Measurements from ENCODE around the gene KCNF1.

DNA sequence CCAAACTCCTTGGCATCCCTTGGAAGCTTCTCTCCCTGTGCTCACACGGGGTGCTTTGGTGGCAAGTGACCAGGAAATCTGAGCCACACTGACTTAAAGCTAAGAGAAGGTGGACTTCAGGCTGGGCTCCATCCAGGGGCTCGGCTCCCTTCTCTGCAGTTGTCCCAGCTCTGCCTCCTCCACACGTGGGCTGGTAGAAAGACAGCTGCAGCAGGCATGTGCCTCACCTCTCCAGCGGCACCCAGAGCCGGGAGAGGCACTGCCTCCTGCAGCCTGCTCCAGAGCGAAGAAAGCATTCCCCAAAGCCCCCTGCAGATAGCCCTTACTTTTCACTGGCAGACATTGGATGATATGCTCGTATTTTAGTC lies 11.3 kb downstream of the KCNF1 start:
- no peak for TF ChIP-seq CBFB (CRISPR knock-in tag; IDR thresholded peaks at IDR 0.05; ENCODE audit: low read depth)
- TF ChIP-seq, protein P1, sequence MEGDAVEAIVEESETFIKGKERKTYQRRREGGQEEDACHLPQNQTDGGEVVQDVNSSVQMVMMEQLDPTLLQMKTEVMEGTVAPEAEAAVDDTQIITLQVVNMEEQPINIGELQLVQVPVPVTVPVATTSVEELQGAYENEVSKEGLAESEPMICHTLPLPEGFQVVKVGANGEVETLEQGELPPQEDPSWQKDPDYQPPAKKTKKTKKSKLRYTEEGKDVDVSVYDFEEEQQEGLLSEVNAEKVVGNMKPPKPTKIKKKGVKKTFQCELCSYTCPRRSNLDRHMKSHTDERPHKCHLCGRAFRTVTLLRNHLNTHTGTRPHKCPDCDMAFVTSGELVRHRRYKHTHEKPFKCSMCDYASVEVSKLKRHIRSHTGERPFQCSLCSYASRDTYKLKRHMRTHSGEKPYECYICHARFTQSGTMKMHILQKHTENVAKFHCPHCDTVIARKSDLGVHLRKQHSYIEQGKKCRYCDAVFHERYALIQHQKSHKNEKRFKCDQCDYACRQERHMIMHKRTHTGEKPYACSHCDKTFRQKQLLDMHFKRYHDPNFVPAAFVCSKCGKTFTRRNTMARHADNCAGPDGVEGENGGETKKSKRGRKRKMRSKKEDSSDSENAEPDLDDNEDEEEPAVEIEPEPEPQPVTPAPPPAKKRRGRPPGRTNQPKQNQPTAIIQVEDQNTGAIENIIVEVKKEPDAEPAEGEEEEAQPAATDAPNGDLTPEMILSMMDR (IDR thresholded peaks at IDR 0.05): no peak
- TF ChIP-seq NR2C2 (CRISPR knock-in tag; IDR thresholded peaks at IDR 0.05): no peak
- TF ChIP-seq, protein P2, sequence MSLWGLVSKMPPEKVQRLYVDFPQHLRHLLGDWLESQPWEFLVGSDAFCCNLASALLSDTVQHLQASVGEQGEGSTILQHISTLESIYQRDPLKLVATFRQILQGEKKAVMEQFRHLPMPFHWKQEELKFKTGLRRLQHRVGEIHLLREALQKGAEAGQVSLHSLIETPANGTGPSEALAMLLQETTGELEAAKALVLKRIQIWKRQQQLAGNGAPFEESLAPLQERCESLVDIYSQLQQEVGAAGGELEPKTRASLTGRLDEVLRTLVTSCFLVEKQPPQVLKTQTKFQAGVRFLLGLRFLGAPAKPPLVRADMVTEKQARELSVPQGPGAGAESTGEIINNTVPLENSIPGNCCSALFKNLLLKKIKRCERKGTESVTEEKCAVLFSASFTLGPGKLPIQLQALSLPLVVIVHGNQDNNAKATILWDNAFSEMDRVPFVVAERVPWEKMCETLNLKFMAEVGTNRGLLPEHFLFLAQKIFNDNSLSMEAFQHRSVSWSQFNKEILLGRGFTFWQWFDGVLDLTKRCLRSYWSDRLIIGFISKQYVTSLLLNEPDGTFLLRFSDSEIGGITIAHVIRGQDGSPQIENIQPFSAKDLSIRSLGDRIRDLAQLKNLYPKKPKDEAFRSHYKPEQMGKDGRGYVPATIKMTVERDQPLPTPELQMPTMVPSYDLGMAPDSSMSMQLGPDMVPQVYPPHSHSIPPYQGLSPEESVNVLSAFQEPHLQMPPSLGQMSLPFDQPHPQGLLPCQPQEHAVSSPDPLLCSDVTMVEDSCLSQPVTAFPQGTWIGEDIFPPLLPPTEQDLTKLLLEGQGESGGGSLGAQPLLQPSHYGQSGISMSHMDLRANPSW (CRISPR knock-in tag; conservative IDR thresholded peaks at IDR 0.05; ENCODE audit: low read depth): no peak
